B cell (primary cell): Measurements from ENCODE around the gene CHRNA1.

Source experiments
- EZH2 ChIP-seq: IDR thresholded peaks from 2 replicates; pipeline ENCODE4 v1.6.1; 2012; ENCODE audit warnings: borderline replicate concordance, low read depth, mild to moderate bottlenecking, moderate library complexity, low read length; ENCODE audit not compliant: insufficient read depth, poor library complexity, severe bottlenecking
- TF ChIP-seq, protein P1 (sequence below): fragments of 200-600 bp; IDR thresholded peaks from one replicate; pipeline ENCODE4 v1.8.0; 2022; ENCODE audit warnings: antibody characterized with exemption, mild to moderate bottlenecking

DNA sequence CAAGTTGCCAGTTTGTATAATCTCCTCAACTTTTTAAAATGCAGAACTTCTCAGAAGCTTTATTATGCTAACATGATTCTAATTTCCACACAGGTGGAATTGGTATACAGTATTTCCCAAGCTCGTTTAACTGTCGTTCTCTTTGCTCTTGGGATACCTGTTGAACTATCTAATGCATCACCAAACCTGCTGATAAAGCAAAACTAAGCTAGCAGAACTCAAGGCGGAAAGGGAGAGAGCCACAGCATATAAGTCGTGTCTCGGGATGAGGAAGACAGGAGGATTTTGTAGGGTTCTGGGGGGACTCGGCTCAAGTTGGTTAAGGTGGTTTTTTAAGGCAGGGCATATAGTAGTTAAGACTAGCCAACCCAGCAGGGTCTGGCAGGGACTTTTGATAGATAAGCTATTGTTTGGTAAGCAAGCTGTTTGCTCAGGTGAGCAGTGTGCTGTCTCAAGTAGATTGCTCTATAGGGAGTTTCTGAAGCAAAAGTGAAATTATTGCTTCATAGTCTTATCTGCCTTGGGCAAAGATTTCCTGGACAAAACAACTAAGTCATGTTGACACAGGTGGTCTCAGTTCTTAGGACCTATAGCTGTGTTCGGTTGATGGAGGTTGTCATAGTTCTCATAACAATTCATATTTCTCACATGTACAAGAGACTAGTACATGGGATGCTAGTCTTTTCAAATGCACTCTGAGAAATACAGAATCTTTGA is 28.2 kb upstream of the CHRNA1 start:
- TF ChIP-seq, protein P1, sequence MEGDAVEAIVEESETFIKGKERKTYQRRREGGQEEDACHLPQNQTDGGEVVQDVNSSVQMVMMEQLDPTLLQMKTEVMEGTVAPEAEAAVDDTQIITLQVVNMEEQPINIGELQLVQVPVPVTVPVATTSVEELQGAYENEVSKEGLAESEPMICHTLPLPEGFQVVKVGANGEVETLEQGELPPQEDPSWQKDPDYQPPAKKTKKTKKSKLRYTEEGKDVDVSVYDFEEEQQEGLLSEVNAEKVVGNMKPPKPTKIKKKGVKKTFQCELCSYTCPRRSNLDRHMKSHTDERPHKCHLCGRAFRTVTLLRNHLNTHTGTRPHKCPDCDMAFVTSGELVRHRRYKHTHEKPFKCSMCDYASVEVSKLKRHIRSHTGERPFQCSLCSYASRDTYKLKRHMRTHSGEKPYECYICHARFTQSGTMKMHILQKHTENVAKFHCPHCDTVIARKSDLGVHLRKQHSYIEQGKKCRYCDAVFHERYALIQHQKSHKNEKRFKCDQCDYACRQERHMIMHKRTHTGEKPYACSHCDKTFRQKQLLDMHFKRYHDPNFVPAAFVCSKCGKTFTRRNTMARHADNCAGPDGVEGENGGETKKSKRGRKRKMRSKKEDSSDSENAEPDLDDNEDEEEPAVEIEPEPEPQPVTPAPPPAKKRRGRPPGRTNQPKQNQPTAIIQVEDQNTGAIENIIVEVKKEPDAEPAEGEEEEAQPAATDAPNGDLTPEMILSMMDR = no peak
- no peak for TF ChIP-seq EZH2
